Right kidney (tissue), 1 donor: ENCODE data around the gene ACOT13.
"Not testable (repeated sequence)": the region's sequence is repeated elsewhere in the genome, so short reads cannot be mapped to it uniquely, and the experiment has no call there.

Source experiments
- DNase-seq: peaks from one replicate; pipeline ENCODE4 v3.0.0-alpha.2; 2016

ACOT13 gene

GRCh38 chr6:24660105-24660504 is 6.8 kb upstream of the ACOT13 start:
- no peak for DNase-seq

GRCh38 chr6:24661759-24662158 is 5.1 kb upstream of the ACOT13 start:
- not testable (repeated sequence) for DNase-seq

GRCh38 chr6:24662236-24662635 is 4.6 kb upstream of the ACOT13 start:
- no peak for DNase-seq

GRCh38 chr6:24663189-24663588 is 3.7 kb upstream of the ACOT13 start:
- no peak for DNase-seq

GRCh38 chr6:24664046-24664987 is 2.6 kb upstream of the ACOT13 start:
- no peak for DNase-seq

GRCh38 chr6:24666097-24666640 is 708 bp upstream of the ACOT13 start:
- no peak for DNase-seq

GRCh38 chr6:24667378-24667803 is 514 bp downstream of the ACOT13 start:
- DNase-seq = no peak

GRCh38 chr6:24668066-24668996 is 1.5 kb downstream of the ACOT13 start:
- not testable (repeated sequence) for DNase-seq

GRCh38 chr6:24668997-24669361 is 2.1 kb downstream of the ACOT13 start:
- DNase-seq = no peak

- DNase-seq = not testable (repeated sequence)
These were observed 3.6 kb downstream of the ACOT13 start for GRCh38 chr6:24670492-24670891.

- DNase-seq = not testable (repeated sequence)
These were observed 4.2 kb downstream of the ACOT13 start for GRCh38 chr6:24671077-24671476.

- DNase-seq = no peak
These were observed 5.8 kb downstream of the ACOT13 start for GRCh38 chr6:24672620-24673182.

GRCh38 chr6:24673625-24674024 is 6.7 kb downstream of the ACOT13 start:
- DNase-seq = no peak

GRCh38 chr6:24678792-24679352 is 12.0 kb downstream of the ACOT13 start:
- not testable (repeated sequence) for DNase-seq

GRCh38 chr6:24680582-24680981 is 13.7 kb downstream of the ACOT13 start:
- DNase-seq = no peak

GRCh38 chr6:24683297-24684296 is 16.7 kb downstream of the ACOT13 start:
- DNase-seq = no peak

GRCh38 chr6:24686408-24686807 is 19.5 kb downstream of the ACOT13 start:
- DNase-seq = no peak

GRCh38 chr6:24686946-24687345 is 20.1 kb downstream of the ACOT13 start:
- no peak for DNase-seq

GRCh38 chr6:24689964-24690363 is 23.1 kb downstream of the ACOT13 start:
- DNase-seq = no peak

GRCh38 chr6:24690593-24690992 is 23.7 kb downstream of the ACOT13 start:
- DNase-seq = no peak

GRCh38 chr6:24691550-24691949 is 24.7 kb downstream of the ACOT13 start:
- DNase-seq = no peak
